ENCODE results near the gene TXNDC15.
"Not testable (repeated sequence)": the region's sequence is repeated elsewhere in the genome, so short reads cannot be mapped to it uniquely, and the experiment has no call there.

TXNDC15 gene

GRCh38 chr5:134877159-134877558, 3.0 kb downstream of the TXNDC15 start:
- DNase-seq (ENCODE audit: low read depth, low spot score) = no peak

- no peak for DNase-seq (ENCODE audit: low read depth, low spot score)
Measured at GRCh38 chr5:134878403-134878802, 4.2 kb downstream of the TXNDC15 start.

GRCh38 chr5:134879456-134879855, 5.3 kb downstream of the TXNDC15 start:
- DNase-seq (ENCODE audit: low read depth, low spot score) = no peak

GRCh38 chr5:134880937-134881336, 6.8 kb downstream of the TXNDC15 start:
- DNase-seq (ENCODE audit: low read depth, low spot score) = not testable (repeated sequence)

- DNase-seq (ENCODE audit: low read depth, low spot score) = not testable (repeated sequence)
Measured at GRCh38 chr5:134881711-134882110, 7.5 kb downstream of the TXNDC15 start.

- no peak for DNase-seq (ENCODE audit: low read depth, low spot score)
Measured at GRCh38 chr5:134887593-134888159, 13.5 kb downstream of the TXNDC15 start.

GRCh38 chr5:134889335-134889734, 15.2 kb downstream of the TXNDC15 start:
- no peak for DNase-seq (ENCODE audit: low read depth, low spot score)

- no peak for DNase-seq (ENCODE audit: low read depth, low spot score)
Measured at GRCh38 chr5:134891473-134891872, 17.3 kb downstream of the TXNDC15 start.

- no peak for DNase-seq (ENCODE audit: low read depth, low spot score)
Measured at GRCh38 chr5:134892282-134892681, 18.1 kb downstream of the TXNDC15 start.

GRCh38 chr5:134892926-134893325, 18.8 kb downstream of the TXNDC15 start:
- DNase-seq (ENCODE audit: low read depth, low spot score) = no peak

GRCh38 chr5:134893748-134894505, 19.8 kb downstream of the TXNDC15 start:
- DNase-seq (ENCODE audit: low read depth, low spot score) = no peak

GRCh38 chr5:134902071-134902801, 28.1 kb downstream of the TXNDC15 start:
- DNase-seq (ENCODE audit: low read depth, low spot score) = no peak

GRCh38 chr5:134904610-134905245, 30.6 kb downstream of the TXNDC15 start, which contains the start of gene PCBD2:
TSS of gene PCBD2 (plus strand) at chr5:134905131. CDS start at chr5:134905140, 9 bp downstream.
- DNase-seq (ENCODE audit: low read depth, low spot score) = peak; percentile 79

- peak; percentile 23 for DNase-seq (ENCODE audit: low read depth, low spot score)
Measured at GRCh38 chr5:134905246-134905996, 31.2 kb downstream of the TXNDC15 start.

GRCh38 chr5:134906811-134907210, 32.6 kb downstream of the TXNDC15 start:
- no peak for DNase-seq (ENCODE audit: low read depth, low spot score)

- DNase-seq (ENCODE audit: low read depth, low spot score) = not testable (repeated sequence)
Measured at GRCh38 chr5:134910752-134911151, 36.6 kb downstream of the TXNDC15 start.

GRCh38 chr5:134911285-134912206, 37.4 kb downstream of the TXNDC15 start:
- no peak for DNase-seq (ENCODE audit: low read depth, low spot score)

- DNase-seq (ENCODE audit: low read depth, low spot score) = no peak
Measured at GRCh38 chr5:134913254-134913653, 39.1 kb downstream of the TXNDC15 start.

GRCh38 chr5:134913795-134914194, 39.6 kb downstream of the TXNDC15 start:
- no peak for DNase-seq (ENCODE audit: low read depth, low spot score)

Data from activated CD4-positive, CD25-positive, alpha-beta regulatory T cell treated with anti-CD3 and anti-CD28 coated beads, Interleukin-2, amount 50 U/mL, for 16 hours (primary cell).